ENCODE data around the gene TSPAN2.

Gene TSPAN2

GRCh38 chr1:115089420-115090185, at the start of gene TSPAN2:
Gene TSPAN2 (minus strand): TSS chr1:115089503. CDS start chr1:115089432, 71 bp downstream.
- DNase-seq = peak; percentile 34 to 52

- peak; percentile 79 to 83 for DNase-seq
These were observed 49.7 kb upstream of the TSPAN2 start for GRCh38 chr1:115138973-115139372.

- DNase-seq = no peak
These were observed 49.0 kb upstream of the TSPAN2 start for GRCh38 chr1:115138271-115138670.

GRCh38 chr1:115137191-115137590, 47.9 kb upstream of the TSPAN2 start:
- DNase-seq = no peak

- no peak for DNase-seq
These were observed 47.4 kb upstream of the TSPAN2 start for GRCh38 chr1:115136706-115137105.

DNA sequence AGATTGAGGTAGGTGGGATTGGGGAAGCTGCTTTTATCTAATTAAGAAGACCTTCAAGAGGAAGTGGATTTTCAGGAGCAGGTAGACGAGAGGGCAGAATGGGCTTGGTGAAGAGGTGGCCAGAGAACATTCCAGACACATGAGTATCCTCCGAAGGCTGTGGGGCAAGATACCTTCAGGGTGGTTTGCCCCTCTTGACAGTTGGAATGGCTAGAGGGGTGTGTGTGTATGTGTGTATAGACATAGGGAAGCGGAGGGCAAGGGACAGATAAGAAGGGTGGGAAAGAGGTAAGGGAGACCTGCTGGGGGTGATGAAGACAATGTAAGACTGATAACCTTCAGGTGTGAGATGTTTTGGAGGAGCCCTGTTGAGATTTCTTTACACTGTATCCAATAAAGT, 46.8 kb upstream of the TSPAN2 start:
- no peak for DNase-seq

GRCh38 chr1:115135681-115136080, 46.4 kb upstream of the TSPAN2 start:
- DNase-seq = no peak

- DNase-seq = no peak
These were observed 45.7 kb upstream of the TSPAN2 start for GRCh38 chr1:115134850-115135480.

DNA sequence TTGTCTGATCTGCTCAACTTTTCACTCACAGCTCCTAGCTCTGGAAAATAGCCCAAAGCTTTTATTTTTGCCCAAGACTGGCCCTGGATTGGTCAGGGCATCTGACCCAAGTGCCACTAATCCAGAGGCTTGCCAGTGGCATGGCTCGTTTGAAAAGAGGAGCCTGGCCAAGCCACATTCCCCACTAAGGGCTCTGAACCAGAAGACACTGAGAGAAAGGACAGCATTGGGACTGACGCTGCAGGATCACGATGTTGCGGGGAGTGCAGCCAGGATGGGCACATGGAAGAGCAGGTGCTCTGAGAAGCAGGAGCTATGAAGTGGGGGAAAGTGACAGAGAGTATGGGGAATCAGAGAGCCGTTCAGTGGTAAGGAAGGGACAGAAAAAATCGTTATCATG, 44.9 kb upstream of the TSPAN2 start:
- DNase-seq = no peak

DNA sequence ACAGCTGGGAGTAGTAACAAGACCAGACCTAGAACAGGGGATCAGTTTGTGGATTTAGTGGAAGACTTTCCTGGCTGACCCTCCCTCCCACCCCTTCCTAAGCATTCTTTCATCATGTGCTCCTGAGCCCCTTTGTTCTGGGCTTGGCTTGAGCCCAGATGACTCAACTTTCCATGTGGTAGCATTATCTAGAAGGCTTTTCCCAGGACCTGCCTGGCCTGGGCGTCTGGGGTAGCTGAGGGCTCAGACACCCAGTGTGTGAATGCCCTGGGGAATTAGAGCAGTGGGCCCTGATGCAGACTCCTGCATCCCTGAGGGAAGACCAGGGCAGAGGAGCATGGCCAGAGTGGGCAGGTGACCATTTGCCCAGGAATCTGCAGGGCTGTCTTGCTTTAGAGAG, 44.1 kb upstream of the TSPAN2 start:
- no peak for DNase-seq

DNA sequence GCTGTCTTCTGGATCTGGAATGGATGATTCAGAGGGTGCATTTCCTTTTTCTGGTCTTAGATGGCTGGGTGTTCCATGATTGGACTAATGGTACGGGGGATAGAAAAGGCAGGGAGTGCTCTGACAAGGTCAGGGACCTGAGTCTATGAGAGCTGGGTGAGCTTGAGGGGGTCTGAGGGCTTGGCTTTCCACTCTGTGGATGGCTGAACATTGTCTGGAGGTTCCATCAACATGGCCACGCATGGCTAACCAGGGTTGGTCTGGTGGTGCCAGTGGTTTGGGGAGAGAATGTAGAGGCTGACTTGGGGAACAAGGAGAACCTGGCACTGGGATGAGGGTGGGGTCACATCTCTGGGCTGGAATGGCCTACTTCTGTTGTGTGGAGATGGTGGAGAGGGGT, 41.5 kb upstream of the TSPAN2 start:
- DNase-seq = no peak

DNA sequence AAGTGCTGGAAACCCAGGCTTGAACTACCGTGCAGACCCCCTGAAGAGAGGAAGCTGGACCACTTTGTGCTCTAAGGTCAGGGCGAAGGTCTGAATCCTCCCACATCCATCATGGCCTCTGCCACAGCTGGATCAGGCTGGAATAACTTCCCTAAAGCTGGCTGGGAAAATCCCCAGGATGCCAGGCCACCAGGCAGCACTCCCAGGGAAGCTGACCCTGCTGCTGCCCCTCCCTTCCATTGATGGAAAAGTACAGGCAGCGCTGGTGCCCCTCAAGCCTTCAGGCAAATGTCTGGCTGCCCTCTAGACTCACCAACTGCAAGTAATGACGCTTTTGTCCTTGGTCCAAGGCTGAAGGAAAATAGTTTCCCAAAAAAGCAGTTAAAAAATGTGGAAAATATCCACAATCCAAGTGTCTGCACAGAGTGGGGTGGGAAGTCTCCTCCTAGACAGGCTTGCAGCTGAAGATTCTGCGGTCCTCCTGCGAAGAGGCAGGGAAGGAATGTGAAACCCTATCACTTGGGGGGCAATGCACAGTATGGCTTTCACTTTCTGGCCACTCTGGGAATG, 39.9 kb upstream of the TSPAN2 start:
- no peak for DNase-seq

DNA sequence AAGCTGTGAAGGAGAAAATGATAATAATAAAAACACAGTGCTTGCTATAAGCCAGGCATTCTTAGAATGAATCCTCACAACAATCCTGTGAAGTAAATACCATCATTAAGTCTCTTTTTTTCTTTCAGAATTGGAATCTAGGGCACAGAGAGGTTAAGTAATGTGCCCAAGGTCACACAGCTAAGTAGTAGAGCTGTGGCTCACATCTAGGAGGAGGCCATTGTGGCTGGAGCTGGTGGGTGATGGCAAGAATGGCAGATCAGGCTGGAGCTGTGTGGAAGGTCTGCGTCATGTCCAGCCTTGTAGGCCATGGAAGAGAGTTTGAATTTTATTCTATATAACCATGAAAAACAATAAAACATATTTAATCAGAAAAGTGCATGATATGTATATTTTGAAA, 38.2 kb upstream of the TSPAN2 start:
- DNase-seq = no peak

- DNase-seq = no peak
These were observed 37.2 kb upstream of the TSPAN2 start for GRCh38 chr1:115126516-115126915.

DNA sequence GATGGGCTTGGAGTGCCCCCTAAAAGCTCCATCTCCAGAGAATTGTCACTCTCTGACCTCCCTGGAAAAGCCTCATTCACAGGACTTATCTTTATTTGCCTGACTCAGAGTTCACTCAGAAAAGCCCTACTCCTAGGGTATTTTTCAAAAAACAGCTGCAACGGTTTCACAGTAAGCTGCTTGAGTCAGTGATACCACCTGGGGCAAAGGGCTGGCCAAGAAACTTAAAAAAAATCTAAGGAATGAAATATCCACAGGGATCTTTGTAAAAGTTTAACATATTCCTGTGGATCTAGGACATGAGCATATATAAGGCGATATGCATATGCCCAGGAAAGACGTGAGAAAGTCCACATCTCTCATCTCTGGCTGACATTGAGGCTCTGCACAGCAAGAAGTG, 33.8 kb upstream of the TSPAN2 start:
- no peak for DNase-seq

- no peak for DNase-seq
These were observed 32.5 kb upstream of the TSPAN2 start for GRCh38 chr1:115121793-115122192.

DNA sequence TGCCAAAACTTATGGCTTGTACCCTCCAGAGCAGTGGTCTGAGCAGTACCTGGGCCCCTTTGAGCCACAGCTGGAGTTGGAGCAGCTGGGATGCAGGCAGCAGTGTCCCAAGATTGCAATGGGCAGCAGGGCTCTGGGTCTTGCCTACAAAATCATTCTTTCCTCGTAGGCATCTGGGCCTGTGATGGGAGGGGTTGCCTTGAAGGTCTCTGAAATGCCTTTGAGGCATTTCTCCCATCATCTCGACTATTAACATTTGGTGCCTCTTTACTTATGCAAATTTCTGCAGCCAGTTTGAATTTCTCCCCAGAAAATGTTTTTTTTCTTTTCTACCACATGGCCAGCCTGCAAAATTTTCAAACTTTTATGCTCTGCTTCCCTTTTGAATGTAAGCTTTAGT, 31.0 kb upstream of the TSPAN2 start:
- no peak for DNase-seq

GRCh38 chr1:115118611-115119010, 29.3 kb upstream of the TSPAN2 start:
- no peak for DNase-seq

DNA sequence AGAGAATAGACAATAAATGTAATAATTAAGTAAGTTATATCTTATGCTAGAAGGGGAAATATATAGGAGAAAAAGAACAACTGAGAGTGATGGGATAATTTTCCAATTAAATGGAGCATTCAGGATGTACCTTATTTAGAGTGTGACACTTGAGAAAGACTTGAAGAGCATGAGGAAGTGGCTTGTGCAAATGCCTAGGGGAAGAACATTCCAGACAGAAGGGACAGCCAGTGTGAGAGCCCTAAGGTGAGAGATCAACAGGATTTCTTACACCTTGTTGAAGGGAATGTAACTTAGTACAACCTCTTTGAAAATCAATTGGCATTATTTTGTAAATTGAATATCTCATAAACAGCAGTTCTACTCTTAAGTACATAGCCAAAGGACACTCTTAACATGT, 28.8 kb upstream of the TSPAN2 start:
- DNase-seq = no peak

DNA sequence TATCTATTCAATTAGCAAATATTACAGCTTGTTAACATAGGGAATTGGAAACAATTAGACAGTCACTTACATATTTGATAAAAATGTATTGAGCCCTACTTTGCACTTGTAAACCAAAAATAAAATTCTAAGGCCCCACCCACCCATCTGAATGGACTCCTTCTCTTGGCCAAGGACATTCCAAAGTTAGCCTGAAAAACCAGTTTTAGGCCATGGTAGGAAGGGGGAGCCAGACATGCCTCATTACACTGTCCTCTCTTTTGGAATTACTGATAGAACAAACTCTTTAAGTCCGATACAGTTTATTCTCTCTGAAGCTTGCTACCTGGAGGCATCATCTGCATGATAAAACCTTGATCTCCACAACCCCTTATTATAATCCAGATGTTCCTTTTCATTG, 28.0 kb upstream of the TSPAN2 start:
- DNase-seq = no peak

GRCh38 chr1:115116512-115116911, 27.2 kb upstream of the TSPAN2 start:
- DNase-seq = no peak

- no peak for DNase-seq
These were observed 26.3 kb upstream of the TSPAN2 start for GRCh38 chr1:115115521-115116161.

GRCh38 chr1:115114308-115114707, 25.0 kb upstream of the TSPAN2 start:
- DNase-seq = no peak

GRCh38 chr1:115113766-115114165, 24.5 kb upstream of the TSPAN2 start:
- no peak for DNase-seq

Data from NCI-H1930 (cell line).